ENCODE data around the gene POC1B.

DNA sequence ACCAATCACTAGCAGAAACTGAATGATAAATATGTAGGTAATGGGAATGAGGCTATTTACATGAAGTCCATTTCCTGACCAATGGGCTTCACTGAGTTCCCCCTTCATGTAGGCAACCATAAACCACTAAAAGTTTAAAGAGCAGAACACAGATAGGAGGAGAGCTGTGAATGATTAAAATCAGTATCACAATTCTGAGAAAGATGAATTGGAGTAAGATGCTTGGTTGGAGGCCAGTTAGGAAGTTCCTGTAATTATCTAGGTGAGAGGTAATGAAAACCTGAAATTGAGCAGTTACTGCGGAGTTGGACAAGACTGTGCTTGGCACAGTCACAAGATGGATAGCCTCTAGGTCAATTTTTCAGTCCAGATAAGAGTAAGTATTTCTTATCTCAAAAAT, 57.8 kb downstream of the POC1B start:
- TF ChIP-seq, protein P1, sequence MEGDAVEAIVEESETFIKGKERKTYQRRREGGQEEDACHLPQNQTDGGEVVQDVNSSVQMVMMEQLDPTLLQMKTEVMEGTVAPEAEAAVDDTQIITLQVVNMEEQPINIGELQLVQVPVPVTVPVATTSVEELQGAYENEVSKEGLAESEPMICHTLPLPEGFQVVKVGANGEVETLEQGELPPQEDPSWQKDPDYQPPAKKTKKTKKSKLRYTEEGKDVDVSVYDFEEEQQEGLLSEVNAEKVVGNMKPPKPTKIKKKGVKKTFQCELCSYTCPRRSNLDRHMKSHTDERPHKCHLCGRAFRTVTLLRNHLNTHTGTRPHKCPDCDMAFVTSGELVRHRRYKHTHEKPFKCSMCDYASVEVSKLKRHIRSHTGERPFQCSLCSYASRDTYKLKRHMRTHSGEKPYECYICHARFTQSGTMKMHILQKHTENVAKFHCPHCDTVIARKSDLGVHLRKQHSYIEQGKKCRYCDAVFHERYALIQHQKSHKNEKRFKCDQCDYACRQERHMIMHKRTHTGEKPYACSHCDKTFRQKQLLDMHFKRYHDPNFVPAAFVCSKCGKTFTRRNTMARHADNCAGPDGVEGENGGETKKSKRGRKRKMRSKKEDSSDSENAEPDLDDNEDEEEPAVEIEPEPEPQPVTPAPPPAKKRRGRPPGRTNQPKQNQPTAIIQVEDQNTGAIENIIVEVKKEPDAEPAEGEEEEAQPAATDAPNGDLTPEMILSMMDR (IDR thresholded peaks at IDR 0.05), result no peak
- no peak for TF ChIP-seq ZBTB21 (CRISPR knock-in tag; IDR thresholded peaks at IDR 0.05; ENCODE audit: borderline replicate concordance)
- TF ChIP-seq, protein P2, sequence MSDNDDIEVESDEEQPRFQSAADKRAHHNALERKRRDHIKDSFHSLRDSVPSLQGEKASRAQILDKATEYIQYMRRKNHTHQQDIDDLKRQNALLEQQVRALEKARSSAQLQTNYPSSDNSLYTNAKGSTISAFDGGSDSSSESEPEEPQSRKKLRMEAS (CRISPR knock-in tag; IDR thresholded peaks at IDR 0.05), result no peak
- no peak for TF ChIP-seq ZNF263 (CRISPR knock-in tag; IDR thresholded peaks at IDR 0.05; ENCODE audit: low read depth)
- TF ChIP-seq SP1 (CRISPR knock-in tag; conservative IDR thresholded peaks at IDR 0.05), result no peak
- no peak for TF ChIP-seq MXD4 (CRISPR knock-in tag; IDR thresholded peaks at IDR 0.05; ENCODE audit: borderline replicate concordance)
- no peak for TF ChIP-seq TP53 (CRISPR knock-in tag; IDR thresholded peaks at IDR 0.05)
- TF ChIP-seq FOXK1 (CRISPR knock-in tag; IDR thresholded peaks at IDR 0.05), result no peak
- TF ChIP-seq, protein P3, sequence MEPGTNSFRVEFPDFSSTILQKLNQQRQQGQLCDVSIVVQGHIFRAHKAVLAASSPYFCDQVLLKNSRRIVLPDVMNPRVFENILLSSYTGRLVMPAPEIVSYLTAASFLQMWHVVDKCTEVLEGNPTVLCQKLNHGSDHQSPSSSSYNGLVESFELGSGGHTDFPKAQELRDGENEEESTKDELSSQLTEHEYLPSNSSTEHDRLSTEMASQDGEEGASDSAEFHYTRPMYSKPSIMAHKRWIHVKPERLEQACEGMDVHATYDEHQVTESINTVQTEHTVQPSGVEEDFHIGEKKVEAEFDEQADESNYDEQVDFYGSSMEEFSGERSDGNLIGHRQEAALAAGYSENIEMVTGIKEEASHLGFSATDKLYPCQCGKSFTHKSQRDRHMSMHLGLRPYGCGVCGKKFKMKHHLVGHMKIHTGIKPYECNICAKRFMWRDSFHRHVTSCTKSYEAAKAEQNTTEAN (CRISPR knock-in tag; IDR thresholded peaks at IDR 0.05), result no peak
- TF ChIP-seq CREB1 (CRISPR knock-in tag; IDR thresholded peaks at IDR 0.05), result no peak
- TF ChIP-seq, protein P4, sequence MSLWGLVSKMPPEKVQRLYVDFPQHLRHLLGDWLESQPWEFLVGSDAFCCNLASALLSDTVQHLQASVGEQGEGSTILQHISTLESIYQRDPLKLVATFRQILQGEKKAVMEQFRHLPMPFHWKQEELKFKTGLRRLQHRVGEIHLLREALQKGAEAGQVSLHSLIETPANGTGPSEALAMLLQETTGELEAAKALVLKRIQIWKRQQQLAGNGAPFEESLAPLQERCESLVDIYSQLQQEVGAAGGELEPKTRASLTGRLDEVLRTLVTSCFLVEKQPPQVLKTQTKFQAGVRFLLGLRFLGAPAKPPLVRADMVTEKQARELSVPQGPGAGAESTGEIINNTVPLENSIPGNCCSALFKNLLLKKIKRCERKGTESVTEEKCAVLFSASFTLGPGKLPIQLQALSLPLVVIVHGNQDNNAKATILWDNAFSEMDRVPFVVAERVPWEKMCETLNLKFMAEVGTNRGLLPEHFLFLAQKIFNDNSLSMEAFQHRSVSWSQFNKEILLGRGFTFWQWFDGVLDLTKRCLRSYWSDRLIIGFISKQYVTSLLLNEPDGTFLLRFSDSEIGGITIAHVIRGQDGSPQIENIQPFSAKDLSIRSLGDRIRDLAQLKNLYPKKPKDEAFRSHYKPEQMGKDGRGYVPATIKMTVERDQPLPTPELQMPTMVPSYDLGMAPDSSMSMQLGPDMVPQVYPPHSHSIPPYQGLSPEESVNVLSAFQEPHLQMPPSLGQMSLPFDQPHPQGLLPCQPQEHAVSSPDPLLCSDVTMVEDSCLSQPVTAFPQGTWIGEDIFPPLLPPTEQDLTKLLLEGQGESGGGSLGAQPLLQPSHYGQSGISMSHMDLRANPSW (CRISPR knock-in tag; conservative IDR thresholded peaks at IDR 0.05; ENCODE audit: low read depth), result no peak
- TF ChIP-seq, protein P5, sequence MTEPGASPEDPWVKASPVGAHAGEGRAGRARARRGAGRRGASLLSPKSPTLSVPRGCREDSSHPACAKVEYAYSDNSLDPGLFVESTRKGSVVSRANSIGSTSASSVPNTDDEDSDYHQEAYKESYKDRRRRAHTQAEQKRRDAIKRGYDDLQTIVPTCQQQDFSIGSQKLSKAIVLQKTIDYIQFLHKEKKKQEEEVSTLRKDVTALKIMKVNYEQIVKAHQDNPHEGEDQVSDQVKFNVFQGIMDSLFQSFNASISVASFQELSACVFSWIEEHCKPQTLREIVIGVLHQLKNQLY (CRISPR knock-in tag; IDR thresholded peaks at IDR 0.05), result no peak

Measured in WTC11 (cell line).